ENCODE measurements around the gene ARHGAP40. TPM values are rescaled to one million over a fixed set of nuclear protein-coding genes. Genes with fewer than 3 reads are reported as not detected.

Gene ARHGAP40
- total and polyA plus RNA-seq, 2 of the 13 experiments (the other 11 are each of a cell fraction or from before 2014, with no cell fraction given), result 0.75 to 2.1 TPM

- TF ChIP-seq ZNF260 (CRISPR knock-in tag; IDR thresholded peaks at IDR 0.05; ENCODE audit: borderline replicate concordance, low read depth), result no peak
- TF ChIP-seq ZBTB2 (CRISPR knock-in tag; IDR thresholded peaks at IDR 0.05; ENCODE audit: low read depth), result no peak
- peak; percentile 34; the same call in 1 of the 2 replicates for TF ChIP-seq DPF2 (CRISPR knock-in tag; IDR thresholded peaks at IDR 0.05; ENCODE audit: borderline replicate concordance, low read depth)
- peak; percentile 81; the same call in 1 of the 2 replicates for TF ChIP-seq CENPT (CRISPR knock-in tag; IDR thresholded peaks at IDR 0.05; ENCODE audit: low read depth)
- TF ChIP-seq ZGPAT (CRISPR knock-in tag; IDR thresholded peaks at IDR 0.05), result no peak
- TF ChIP-seq ZSCAN9 (CRISPR knock-in tag; IDR thresholded peaks at IDR 0.05; ENCODE audit: borderline replicate concordance), result no peak
- TF ChIP-seq LCORL (IDR thresholded peaks at IDR 0.05), result peak; percentile 63; the same call in 1 of the 2 replicates
- no peak for TF ChIP-seq LCORL (CRISPR knock-in tag; IDR thresholded peaks at IDR 0.05)
- TF ChIP-seq ZNF780A (CRISPR knock-in tag; IDR thresholded peaks at IDR 0.05), result peak; percentile 22; the same call in 1 of the 2 replicates
- TF ChIP-seq HOXA9 (CRISPR knock-in tag; IDR thresholded peaks at IDR 0.05; ENCODE audit: borderline replicate concordance), result peak; percentile 64; the same call in 1 of the 2 replicates
- TF ChIP-seq NONO (IDR thresholded peaks at IDR 0.05), result peak; percentile 96; the same call in 1 of the 2 replicates
- 0 out of 2 replicates have a peak, but pooled peaks have one; percentile 37 for TF ChIP-seq NONO (CRISPR knock-in tag; conservative IDR thresholded peaks at IDR 0.05)
- TF ChIP-seq AHDC1 (CRISPR knock-in tag; IDR thresholded peaks at IDR 0.05; ENCODE audit: borderline replicate concordance), result no peak
- peak; percentile 92 for TF ChIP-seq ZNF282 (IDR thresholded peaks at IDR 0.05; ENCODE audit: partially characterized antibody)
- TF ChIP-seq MBNL3 (CRISPR knock-in tag; conservative IDR thresholded peaks at IDR 0.05), result no peak
- TF ChIP-seq MNT (IDR thresholded peaks at IDR 0.05), result peak; percentile 31; the same call in 1 of the 2 replicates
These were observed 11.5 kb upstream of the ARHGAP40 start (continued) for GRCh38 chr20:38589967-38590675.
